ENCODE results near the gene CYB561D1. TPM values are rescaled to one million over a fixed set of nuclear protein-coding genes. Genes with fewer than 3 reads are reported as not detected.

The CYB561D1 gene
- total and polyA plus RNA-seq, 2 of the 13 experiments (the other 11 are each of a cell fraction or from before 2014, with no cell fraction given) = 3.9 to 4.1 TPM

- peak; percentile 45; the same call in 1 of the 2 replicates for TF ChIP-seq KLF12 (CRISPR knock-in tag; IDR thresholded peaks at IDR 0.05; ENCODE audit: borderline replicate concordance)
- 0 out of 2 replicates have a peak, but pooled peaks have one; percentile 33 for TF ChIP-seq ZNF574 (CRISPR knock-in tag; IDR thresholded peaks at IDR 0.05)
- TF ChIP-seq TGIF2 (CRISPR knock-in tag; IDR thresholded peaks at IDR 0.05) = 0 out of 2 replicates have a peak, but pooled peaks have one; percentile 31
- 0 out of 2 replicates have a peak, but pooled peaks have one; percentile 18 for TF ChIP-seq ZNF143 (CRISPR knock-in tag; IDR thresholded peaks at IDR 0.05)
- peak; percentile 37; the same call in 1 of the 2 replicates for TF ChIP-seq ZNF232 (CRISPR knock-in tag; IDR thresholded peaks at IDR 0.05; ENCODE audit: borderline replicate concordance)
- peak; percentile 29; the same call in 1 of the 2 replicates for TF ChIP-seq ZNF331 (CRISPR knock-in tag; IDR thresholded peaks at IDR 0.05)
- no peak for TF ChIP-seq E2F1 (CRISPR knock-in tag; IDR thresholded peaks at IDR 0.05)
- 0 out of 2 replicates have a peak, but pooled peaks have one; percentile 36 for TF ChIP-seq KLF6 (CRISPR knock-in tag; IDR thresholded peaks at IDR 0.05)
- TF ChIP-seq SIX1 (CRISPR knock-in tag; IDR thresholded peaks at IDR 0.05; ENCODE audit: borderline replicate concordance) = no peak
- no peak for TF ChIP-seq MIER3 (CRISPR knock-in tag; IDR thresholded peaks at IDR 0.05; ENCODE audit: borderline replicate concordance)
- peak; percentile 96 for TF ChIP-seq MIER2 (CRISPR knock-in tag; IDR thresholded peaks at IDR 0.05)
- TF ChIP-seq SALL1 (CRISPR knock-in tag; IDR thresholded peaks at IDR 0.05) = peak; percentile 61
- 0 out of 2 replicates have a peak, but pooled peaks have one; percentile 48 for TF ChIP-seq HBP1 (CRISPR knock-in tag; IDR thresholded peaks at IDR 0.05; ENCODE audit: low read depth)
- TF ChIP-seq MXI1 (IDR thresholded peaks at IDR 0.05; ENCODE audit: borderline replicate concordance, low read depth, low read length) = peak; percentile 51; the same call in 1 of the 3 replicates
- TF ChIP-seq THAP11 (CRISPR knock-in tag; IDR thresholded peaks at IDR 0.05) = peak; percentile 43; the same call in 1 of the 2 replicates
- no peak for TF ChIP-seq ZNF883 (CRISPR knock-in tag; IDR thresholded peaks at IDR 0.05; ENCODE audit: not compliant biosample characterization)
- peak; percentile 25; the same call in 1 of the 2 replicates for TF ChIP-seq CTCF (CRISPR knock-in tag; IDR thresholded peaks at IDR 0.05)
- peak; percentile 20; the same call in 1 of the 2 replicates for TF ChIP-seq ELF3 (CRISPR knock-in tag; IDR thresholded peaks at IDR 0.05)
- peak; percentile 78; the same call in 1 of the 2 replicates for TF ChIP-seq SIN3A (IDR thresholded peaks at IDR 0.05; ENCODE audit: borderline replicate concordance, low read depth, low read length)
Observed at GRCh38 chr1:109478806-109479205, 15.1 kb upstream of the CYB561D1 start (continued).
